Measurements from ENCODE around the gene TXNDC12.
A peak's percentile ranks its signal among the peaks of the same experiment; 100 is the strongest.
"Not testable (repeated sequence)": the region's sequence is repeated elsewhere in the genome, so short reads cannot be mapped to it uniquely, and the experiment has no call there.

TXNDC12 gene

GRCh38 chr1:52055066-52055865, at the start of gene TXNDC12:
TXNDC12 (minus strand) TSS chr1:52055191; CDS start chr1:52055096, 95 bp downstream.
- no peaks in the 10 kb centered on the region for H3K27me3 Mint-ChIP-seq
- peak within 1 kb of the TSS; percentile 91 for H3K4me3 Mint-ChIP-seq
- peak within 1 kb of the TSS; percentile 80 for H3K27ac Mint-ChIP-seq (ENCODE audit: low read depth)
- H3K36me3 Mint-ChIP-seq (ENCODE audit: insufficient read depth), result peaks cover 21% of the 10 kb centered on the region
- H3K4me1 Mint-ChIP-seq, result peaks cover 59% of the 10 kb centered on the region
- no peak for ATAC-seq (replicated peaks; ENCODE audit: extremely low read depth, poor library complexity, severe bottlenecking)
- H3K9me3 Mint-ChIP-seq, result no peaks in the 10 kb centered on the region
- peak; percentile 15 to 19 for DNase-seq (ENCODE audit: low spot score in 2 of 2)

GRCh38 chr1:52102336-52103013, 47.5 kb upstream of the TXNDC12 start:
- Mint-ChIP-seq H3K9me3 (no peaks in the 10 kb centered on the region), H3K4me1 (no peaks in the 10 kb centered on the region), H3K4me3 (no peak overlapping the region), H3K27ac (ENCODE audit: low read depth) (no peak overlapping the region), H3K36me3 (ENCODE audit: insufficient read depth) (no peaks in the 10 kb centered on the region), H3K27me3 (no peaks in the 10 kb centered on the region)
- no peak for ATAC-seq (replicated peaks; ENCODE audit: extremely low read depth, poor library complexity, severe bottlenecking)
- no peak for DNase-seq (ENCODE audit: low spot score in 2 of 2)

GRCh38 chr1:52098139-52098871, 43.3 kb upstream of the TXNDC12 start:
- Mint-ChIP-seq H3K27ac (ENCODE audit: low read depth) (no peak overlapping the region), H3K27me3 (no peaks in the 10 kb centered on the region), H3K9me3 (no peaks in the 10 kb centered on the region), H3K4me3 (no peak overlapping the region), H3K4me1 (no peaks in the 10 kb centered on the region), H3K36me3 (ENCODE audit: insufficient read depth) (no peaks in the 10 kb centered on the region)
- DNase-seq (ENCODE audit: low spot score in 2 of 2), result no peak
- ATAC-seq (replicated peaks; ENCODE audit: extremely low read depth, poor library complexity, severe bottlenecking), result no peak

- ATAC-seq (replicated peaks; ENCODE audit: extremely low read depth, poor library complexity, severe bottlenecking) (no peak), DNase-seq (ENCODE audit: low spot score in 2 of 2) (no peak)
- Mint-ChIP-seq H3K27ac (ENCODE audit: low read depth) (no peak overlapping the region), H3K4me1 (no peaks in the 10 kb centered on the region), H3K4me3 (no peak overlapping the region), H3K9me3 (no peaks in the 10 kb centered on the region), H3K36me3 (ENCODE audit: insufficient read depth) (peaks cover 3% of the 10 kb centered on the region), H3K27me3 (no peaks in the 10 kb centered on the region)
These were observed 41.2 kb upstream of the TXNDC12 start for GRCh38 chr1:52096216-52096615.

GRCh38 chr1:52094300-52094699, 39.3 kb upstream of the TXNDC12 start:
- H3K4me3 Mint-ChIP-seq; DNase-seq (ENCODE audit: low spot score in 2 of 2); ATAC-seq (replicated peaks; ENCODE audit: extremely low read depth, poor library complexity, severe bottlenecking); H3K27me3 Mint-ChIP-seq; H3K4me1 Mint-ChIP-seq; H3K27ac Mint-ChIP-seq (ENCODE audit: low read depth); H3K36me3 Mint-ChIP-seq (ENCODE audit: insufficient read depth); H3K9me3 Mint-ChIP-seq: not testable (repeated sequence)

GRCh38 chr1:52087892-52088291, 32.9 kb upstream of the TXNDC12 start:
- not testable (repeated sequence) for H3K27me3 Mint-ChIP-seq; H3K4me1 Mint-ChIP-seq; H3K9me3 Mint-ChIP-seq; H3K4me3 Mint-ChIP-seq; DNase-seq (ENCODE audit: low spot score in 2 of 2); ATAC-seq (replicated peaks; ENCODE audit: extremely low read depth, poor library complexity, severe bottlenecking); H3K27ac Mint-ChIP-seq (ENCODE audit: low read depth)
- H3K36me3 Mint-ChIP-seq (ENCODE audit: insufficient read depth), result peaks cover 30% of the 10 kb centered on the region

GRCh38 chr1:52080014-52080415, 25.0 kb upstream of the TXNDC12 start:
- Mint-ChIP-seq H3K9me3 (no peaks in the 10 kb centered on the region), H3K27me3 (no peaks in the 10 kb centered on the region), H3K27ac (ENCODE audit: low read depth) (no peak overlapping the region), H3K4me3 (no peak overlapping the region), H3K36me3 (ENCODE audit: insufficient read depth) (peaks cover 34% of the 10 kb centered on the region), H3K4me1 (no peaks in the 10 kb centered on the region)
- DNase-seq (ENCODE audit: low spot score in 2 of 2) (no peak), ATAC-seq (replicated peaks; ENCODE audit: extremely low read depth, poor library complexity, severe bottlenecking) (no peak)

- not testable (repeated sequence) for H3K27me3 Mint-ChIP-seq; H3K4me1 Mint-ChIP-seq; H3K27ac Mint-ChIP-seq (ENCODE audit: low read depth); DNase-seq (ENCODE audit: low spot score in 2 of 2); H3K4me3 Mint-ChIP-seq; H3K9me3 Mint-ChIP-seq; ATAC-seq (replicated peaks; ENCODE audit: extremely low read depth, poor library complexity, severe bottlenecking)
- peaks cover 36% of the 10 kb centered on the region for H3K36me3 Mint-ChIP-seq (ENCODE audit: insufficient read depth)
These were observed 22.3 kb upstream of the TXNDC12 start for GRCh38 chr1:52077277-52077676.

- Mint-ChIP-seq H3K27ac (ENCODE audit: low read depth) (no peak overlapping the region), H3K36me3 (ENCODE audit: insufficient read depth) (peaks cover 33% of the 10 kb centered on the region), H3K27me3 (no peaks in the 10 kb centered on the region), H3K9me3 (no peaks in the 10 kb centered on the region), H3K4me1 (peaks cover 35% of the 10 kb centered on the region), H3K4me3 (no peak overlapping the region)
- DNase-seq (ENCODE audit: low spot score in 2 of 2) (no peak), ATAC-seq (replicated peaks; ENCODE audit: extremely low read depth, poor library complexity, severe bottlenecking) (no peak)
These were observed 17.3 kb upstream of the TXNDC12 start for GRCh38 chr1:52072291-52072690.

GRCh38 chr1:52070704-52071103, 15.7 kb upstream of the TXNDC12 start:
- Mint-ChIP-seq H3K36me3 (ENCODE audit: insufficient read depth) (peaks cover 43% of the 10 kb centered on the region), H3K27me3 (no peaks in the 10 kb centered on the region), H3K9me3 (no peaks in the 10 kb centered on the region), H3K4me3 (no peak overlapping the region), H3K27ac (ENCODE audit: low read depth) (no peak overlapping the region), H3K4me1 (peaks cover 35% of the 10 kb centered on the region)
- DNase-seq (ENCODE audit: low spot score in 2 of 2) (no peak), ATAC-seq (replicated peaks; ENCODE audit: extremely low read depth, poor library complexity, severe bottlenecking) (no peak)

GRCh38 chr1:52063192-52063591, 8.2 kb upstream of the TXNDC12 start:
- no peak overlapping the region for H3K27ac Mint-ChIP-seq (ENCODE audit: low read depth)
- ATAC-seq (replicated peaks; ENCODE audit: extremely low read depth, poor library complexity, severe bottlenecking), result no peak
- peaks cover 23% of the 10 kb centered on the region for H3K4me1 Mint-ChIP-seq
- no peak overlapping the region for H3K4me3 Mint-ChIP-seq
- H3K36me3 Mint-ChIP-seq (ENCODE audit: insufficient read depth), result peaks cover 50% of the 10 kb centered on the region
- H3K9me3 Mint-ChIP-seq, result no peaks in the 10 kb centered on the region
- DNase-seq (ENCODE audit: low spot score in 2 of 2), result no peak
- no peaks in the 10 kb centered on the region for H3K27me3 Mint-ChIP-seq

- Mint-ChIP-seq H3K27ac (ENCODE audit: low read depth) (no peak overlapping the region), H3K9me3 (no peaks in the 10 kb centered on the region), H3K27me3 (no peaks in the 10 kb centered on the region), H3K4me3 (no peak overlapping the region), H3K4me1 (peaks cover 33% of the 10 kb centered on the region), H3K36me3 (ENCODE audit: insufficient read depth) (peaks cover 42% of the 10 kb centered on the region)
- DNase-seq (ENCODE audit: low spot score in 2 of 2), result no peak
- no peak for ATAC-seq (replicated peaks; ENCODE audit: extremely low read depth, poor library complexity, severe bottlenecking)
These were observed 5.8 kb upstream of the TXNDC12 start for GRCh38 chr1:52060822-52061221.

Measured in central memory CD8-positive, alpha-beta T cell (primary cell).